Measurements from ENCODE around the gene WHRN. TPM values are rescaled to one million over a fixed set of nuclear protein-coding genes. Genes with fewer than 3 reads are reported as not detected.

WHRN gene
- total and polyA plus RNA-seq, 2 donors from 2014 or later: 4.4 to 14.8 TPM

- H3K27me3 ChIP-seq (ENCODE audit: control insufficient read depth, insufficient read depth, low read length): no peaks in the 10 kb centered on the region
- no peak for FAIRE-seq
- no peak overlapping the region for H3K9ac ChIP-seq (ENCODE audit: low read length in 3 of 3)
- no peak overlapping the region for H3K4me3 ChIP-seq (ENCODE audit: low read length in 3 of 3)
- H3K9me3 ChIP-seq (ENCODE audit: control insufficient read depth in 2 of 3, insufficient read depth in 1 of 3, low read length in 3 of 3): no peaks in the 10 kb centered on the region
- H3K27ac ChIP-seq (ENCODE audit: low read depth in 2 of 2, low read length in 2 of 2): no peak overlapping the region
- H3K4me1 ChIP-seq (ENCODE audit: control insufficient read depth in 2 of 3, insufficient read depth in 2 of 3, low read depth in 1 of 3, low read length in 3 of 3): no peaks in the 10 kb centered on the region
- TF ChIP-seq CTCF (IDR thresholded peaks at IDR 0.05; ENCODE audit: borderline replicate concordance, extremely low read depth, insufficient read depth): no peak
- intact Hi-C loops (cut with DNase I): no loop called here
- no peaks in the 10 kb centered on the region for H3K36me3 ChIP-seq (ENCODE audit: control insufficient read depth in 2 of 3, insufficient read depth in 3 of 3, low read length in 3 of 3)
- DNase-seq: no peak
These were observed 85.5 kb downstream of the WHRN start for GRCh38 chr9:114419796-114420195.

- DNase-seq: no peak
- Histone ChIP-seq H3K4me3 (ENCODE audit: low read length in 3 of 3) (no peak overlapping the region), H3K27me3 (ENCODE audit: control insufficient read depth, insufficient read depth, low read length) (no peaks in the 10 kb centered on the region), H3K4me1 (ENCODE audit: control insufficient read depth in 2 of 3, insufficient read depth in 2 of 3, low read depth in 1 of 3, low read length in 3 of 3) (no peaks in the 10 kb centered on the region), H3K36me3 (ENCODE audit: control insufficient read depth in 2 of 3, insufficient read depth in 3 of 3, low read length in 3 of 3) (no peaks in the 10 kb centered on the region), H3K9me3 (ENCODE audit: control insufficient read depth in 2 of 3, insufficient read depth in 1 of 3, low read length in 3 of 3) (no peaks in the 10 kb centered on the region), H3K9ac (ENCODE audit: low read length in 3 of 3) (no peak overlapping the region), H3K27ac (ENCODE audit: low read depth in 2 of 2, low read length in 2 of 2) (no peak overlapping the region)
- intact Hi-C loops (cut with DNase I): no loop called here
- no peak for TF ChIP-seq CTCF (IDR thresholded peaks at IDR 0.05; ENCODE audit: borderline replicate concordance, extremely low read depth, insufficient read depth)
- no peak for FAIRE-seq
These were observed 87.2 kb downstream of the WHRN start for GRCh38 chr9:114418053-114418452.

- H3K36me3 ChIP-seq (ENCODE audit: control insufficient read depth in 2 of 3, insufficient read depth in 3 of 3, low read length in 3 of 3): no peaks in the 10 kb centered on the region
- H3K9me3 ChIP-seq (ENCODE audit: control insufficient read depth in 2 of 3, insufficient read depth in 1 of 3, low read length in 3 of 3): no peaks in the 10 kb centered on the region
- no peak for TF ChIP-seq CTCF (IDR thresholded peaks at IDR 0.05; ENCODE audit: borderline replicate concordance, extremely low read depth, insufficient read depth)
- H3K27ac ChIP-seq (ENCODE audit: low read depth in 2 of 2, low read length in 2 of 2): no peak overlapping the region
- no peaks in the 10 kb centered on the region for H3K27me3 ChIP-seq (ENCODE audit: control insufficient read depth, insufficient read depth, low read length)
- no peak overlapping the region for H3K4me3 ChIP-seq (ENCODE audit: low read length in 3 of 3)
- DNase-seq: no peak
- H3K9ac ChIP-seq (ENCODE audit: low read length in 3 of 3): no peak overlapping the region
- no peak for FAIRE-seq
- intact Hi-C loops (cut with DNase I): no loop called here
- H3K4me1 ChIP-seq (ENCODE audit: control insufficient read depth in 2 of 3, insufficient read depth in 2 of 3, low read depth in 1 of 3, low read length in 3 of 3): no peaks in the 10 kb centered on the region
These were observed 87.8 kb downstream of the WHRN start for GRCh38 chr9:114417511-114417910.

GRCh38 chr9:114416906-114417305 is 88.4 kb downstream of the WHRN start:
- Histone ChIP-seq H3K4me1 (ENCODE audit: control insufficient read depth in 2 of 3, insufficient read depth in 2 of 3, low read depth in 1 of 3, low read length in 3 of 3) (no peaks in the 10 kb centered on the region), H3K9me3 (ENCODE audit: control insufficient read depth in 2 of 3, insufficient read depth in 1 of 3, low read length in 3 of 3) (no peaks in the 10 kb centered on the region), H3K27ac (ENCODE audit: low read depth in 2 of 2, low read length in 2 of 2) (no peak overlapping the region), H3K27me3 (ENCODE audit: control insufficient read depth, insufficient read depth, low read length) (no peaks in the 10 kb centered on the region), H3K36me3 (ENCODE audit: control insufficient read depth in 2 of 3, insufficient read depth in 3 of 3, low read length in 3 of 3) (no peaks in the 10 kb centered on the region), H3K9ac (ENCODE audit: low read length in 3 of 3) (no peak overlapping the region), H3K4me3 (ENCODE audit: low read length in 3 of 3) (no peak overlapping the region)
- FAIRE-seq (no peak), DNase-seq (no peak)
- TF ChIP-seq CTCF (IDR thresholded peaks at IDR 0.05; ENCODE audit: borderline replicate concordance, extremely low read depth, insufficient read depth): no peak
- intact Hi-C loops (cut with DNase I): no loop called here

Data from kidney (tissue), 14 donors.